Smooth muscle cell (in vitro differentiated cells): Measurements from ENCODE around the gene CMYA5. TPM values are rescaled to one million over a fixed set of nuclear protein-coding genes. Genes with fewer than 3 reads are reported as not detected.

ENCODE experiments used
- DNase-seq: peaks from one replicate; lab custom pipeline; 2025; ENCODE audit not compliant: unreplicated experiment; lab: John Stamatoyannopoulos, UW
- H2AFZ ChIP-seq: fragments of 200-600 bp; sonication (generic); 2 replicates; pipeline ENCODE4 v1.6.0; 2016; ENCODE audit warnings: antibody characterized with exemption, low read depth, mild to moderate bottlenecking
- H3F3A ChIP-seq: fragments of 200-600 bp; sonication (generic); 2 replicates; pipeline ENCODE4 v1.6.0; 2017; ENCODE audit warnings: antibody characterized with exemption, low read depth
- H3K27ac ChIP-seq: fragments of 200-600 bp; sonication (generic); 2 replicates; pipeline ENCODE4 v1.5.1; 2016; ENCODE audit warnings: low read depth, mild to moderate bottlenecking
- H3K27me3 ChIP-seq: fragments of 200-600 bp; sonication (generic); 2 replicates; pipeline ENCODE4 v1.6.1; 2016; ENCODE audit warnings: low read depth, mild to moderate bottlenecking
- H3K36me3 ChIP-seq: fragments of 200-600 bp; sonication (generic); 2 replicates; pipeline ENCODE4 v1.5.1; 2016; ENCODE audit warnings: low read depth
- H3K4me1 ChIP-seq: fragments of 200-600 bp; sonication (generic); 2 replicates; pipeline ENCODE4 v1.5.1; 2016; ENCODE audit warnings: low read depth
- H3K4me2 ChIP-seq: fragments of 200-600 bp; sonication (generic); 2 replicates; pipeline ENCODE4 v1.6.0; 2016; ENCODE audit warnings: mild to moderate bottlenecking
- H3K4me3 ChIP-seq: fragments of 200-600 bp; sonication (generic); 2 replicates; pipeline ENCODE4 v1.5.1; 2016; ENCODE audit warnings: mild to moderate bottlenecking
- H3K79me2 ChIP-seq: fragments of 200-600 bp; sonication (generic); 2 replicates; pipeline ENCODE4 v1.6.0; 2016; ENCODE audit warnings: low read depth, mild to moderate bottlenecking
- H3K9ac ChIP-seq: fragments of 200-600 bp; sonication (generic); 2 replicates; pipeline ENCODE4 v1.6.0; 2016; ENCODE audit warnings: low read depth
- H3K9me3 ChIP-seq: fragments of 200-600 bp; sonication (generic); replicated peaks from 2 replicates; pipeline ENCODE4 v1.5.1; 2016; ENCODE audit warnings: low read depth
- H4K20me1 ChIP-seq: fragments of 200-600 bp; sonication (generic); 2 replicates; pipeline ENCODE4 v1.6.0; 2016; ENCODE audit warnings: low read depth
- CTCF ChIP-seq: fragments of 200-600 bp; sonication (generic); IDR thresholded peaks from 2 replicates; pipeline ENCODE4 v1.5.1; 2017; ENCODE audit warnings: borderline replicate concordance, mild to moderate bottlenecking, antibody characterized with exemption; ENCODE audit not compliant: insufficient read depth, poor library complexity, severe bottlenecking
- WGBS: methylation state at CpG from one replicate; pipeline ENCODE4 v1.1.7; 2016; ENCODE audit warnings: low lambda C conversion rate; 5-methylcytosine and 5-hydroxymethylcytosine counted together
- polyA plus RNA-seq: library from polyadenylated mRNA; unstranded; fragments of >200 nt; fragmentation: Nextera tagmentation; extraction: Ambion mirVana; gene quantifications from 2 replicates; pipeline ENCODE4 v1.2.1, GENCODE V29; 2016
- total RNA-seq: library from RNA; depleted of rRNA; stranded (reverse); fragments of >200 nt; gene quantifications from 2 replicates; pipeline ENCODE4 v1.2.3, GENCODE V29; 2014

CMYA5 gene
- total and polyA plus RNA-seq, 2 experiments from 2014 or later: 0.31 to 1.9 TPM

GRCh38 chr5:79642210-79642609 is 47.4 kb upstream of the CMYA5 start:
- peak overlapping the region; percentile 36 for H3K4me2 ChIP-seq
- WGBS: 22% methylated on average over 1 of the region's 1 CpG

GRCh38 chr5:79653843-79654242 is 35.8 kb upstream of the CMYA5 start:
- H3K36me3 ChIP-seq: peaks cover 20% of the 10 kb centered on the region
- no peak overlapping the region for H3K4me3 ChIP-seq
- no peak overlapping the region for H3K4me2 ChIP-seq
- no peaks in the 10 kb centered on the region for H4K20me1 ChIP-seq
- H3K27me3 ChIP-seq: no peaks in the 10 kb centered on the region
- no peak overlapping the region for H3K27ac ChIP-seq
- no peak for DNase-seq
- H3K4me1 ChIP-seq: no peaks in the 10 kb centered on the region
- H3K79me2 ChIP-seq: no peaks in the 10 kb centered on the region
- no peak overlapping the region for H2AFZ ChIP-seq
- H3K9ac ChIP-seq: no peak overlapping the region
- 93% methylated on average over 6 of the region's 6 CpGs for WGBS
- H3K9me3 ChIP-seq: no peaks in the 10 kb centered on the region
- no peaks in the 10 kb centered on the region for H3F3A ChIP-seq
- TF ChIP-seq CTCF: no peak

More at GRCh38 chr5:79642210-79642609, 47.4 kb upstream of the CMYA5 start:
- Histone ChIP-seq H3F3A (no peaks in the 10 kb centered on the region), H2AFZ (no peak overlapping the region), H3K4me3 (no peak overlapping the region), H3K79me2 (peaks cover 17% of the 10 kb centered on the region), H3K9me3 (no peaks in the 10 kb centered on the region), H4K20me1 (peaks cover 47% of the 10 kb centered on the region), H3K36me3 (peaks cover 19% of the 10 kb centered on the region), H3K9ac (no peak overlapping the region), H3K27ac (peak overlapping the region; percentile 8), H3K4me1 (no peaks in the 10 kb centered on the region), H3K27me3 (no peaks in the 10 kb centered on the region)
- TF ChIP-seq CTCF: no peak
- no peak for DNase-seq

- TF ChIP-seq CTCF: no peak
- no peaks in the 10 kb centered on the region for H3F3A ChIP-seq
- no peak overlapping the region for H2AFZ ChIP-seq
- 98% methylated on average over 3 of the region's 3 CpGs for whole genome bisulfite sequencing
- H3K36me3 ChIP-seq: peaks cover 14% of the 10 kb centered on the region
- no peak overlapping the region for H3K27ac ChIP-seq
- no peak overlapping the region for H3K4me2 ChIP-seq
- H4K20me1 ChIP-seq: no peaks in the 10 kb centered on the region
- H3K4me3 ChIP-seq: no peak overlapping the region
- no peaks in the 10 kb centered on the region for H3K4me1 ChIP-seq
- H3K27me3 ChIP-seq: no peaks in the 10 kb centered on the region
- DNase-seq: no peak
- H3K9ac ChIP-seq: no peak overlapping the region
- no peaks in the 10 kb centered on the region for H3K9me3 ChIP-seq
- H3K79me2 ChIP-seq: no peaks in the 10 kb centered on the region
These were observed 26.4 kb upstream of the CMYA5 start for GRCh38 chr5:79663212-79663611.

GRCh38 chr5:79666758-79667157 is 22.9 kb upstream of the CMYA5 start:
- 91% methylated on average over 3 of the region's 3 CpGs for WGBS
- no peak overlapping the region for H3K4me2 ChIP-seq
- peaks cover 12% of the 10 kb centered on the region for H3K36me3 ChIP-seq

More at GRCh38 chr5:79666758-79667157, 22.9 kb upstream of the CMYA5 start:
- Histone ChIP-seq H3K4me1 (no peaks in the 10 kb centered on the region), H3K27me3 (no peaks in the 10 kb centered on the region), H3K9ac (no peak overlapping the region), H4K20me1 (no peaks in the 10 kb centered on the region), H3F3A (no peaks in the 10 kb centered on the region), H3K4me3 (no peak overlapping the region), H3K27ac (no peak overlapping the region), H3K9me3 (no peaks in the 10 kb centered on the region), H2AFZ (no peak overlapping the region), H3K79me2 (peaks cover 7% of the 10 kb centered on the region)
- DNase-seq: no peak
- no peak for TF ChIP-seq CTCF
